H1 (cell line): Measurements from ENCODE around the gene DISC1. TPM values are rescaled to one million over a fixed set of nuclear protein-coding genes. Genes with fewer than 3 reads are reported as not detected.

Experiments used
- CTCF ChIA-PET: fragments of 300-600 bp; sonication (Branson Sonifier 250); formaldehyde crosslinking; loops from one replicate; lab custom pipeline; 2021; ENCODE audit not compliant: partially characterized antibody; lab: Charles Lee
- POLR2A ChIA-PET: fragments of 300-600 bp; sonication (Branson Sonifier 250); formaldehyde crosslinking; loops from one replicate; lab custom pipeline; 2021; ENCODE audit warnings: inconsistent platforms; ENCODE audit not compliant: partially characterized antibody; lab: Charles Lee
- DNase-seq, 2 experiments: peaks; one replicate each; pipeline versions ENCODE4 v3.0.0 to v3.0.0-alpha.2; 2010 to 2022; ENCODE audit warnings: low spot score in 2 of 2, low read depth in 1 of 2, mixed read lengths in 1 of 2
- FAIRE-seq: peaks from 2 replicates; lab custom pipeline; 2011; peaks lifted over from hg19 to GRCh38; lab: Jason Lieb, UNC
- H2AFZ ChIP-seq: 2 replicates; pipeline ENCODE4 v1.8.1; 2012; ENCODE audit warnings: low read length, inconsistent platforms
- H2AK5ac ChIP-seq: 2 replicates; pipeline ENCODE4 v1.6.1; 2013; ENCODE audit warnings: low read depth, low read length
- H2BK120ac ChIP-seq: replicated peaks from 2 replicates; pipeline ENCODE3; 2013; ENCODE audit warnings: low read depth, low read length, inconsistent platforms
- H2BK12ac ChIP-seq: 2 replicates; pipeline ENCODE4 v1.6.1; 2013; ENCODE audit warnings: low read depth, low read length
- H2BK15ac ChIP-seq: 2 replicates; pipeline ENCODE4 v1.6.1; 2013; ENCODE audit warnings: low read length
- H2BK20ac ChIP-seq: 2 replicates; pipeline ENCODE4 v1.6.1; 2013; ENCODE audit warnings: low read length
- H2BK5ac ChIP-seq: 2 replicates; pipeline ENCODE4 v1.6.1; 2013; ENCODE audit warnings: low read depth, low read length
- H3K14ac ChIP-seq: 2 replicates; pipeline ENCODE4 v1.6.1; 2013; ENCODE audit warnings: inconsistent platforms; ENCODE audit not compliant: insufficient read length
- H3K18ac ChIP-seq: 2 replicates; pipeline ENCODE4 v1.6.1; 2013; ENCODE audit warnings: low read length; ENCODE audit errors: extremely low read depth
- H3K23ac ChIP-seq: 2 replicates; pipeline ENCODE4 v1.6.1; 2013; ENCODE audit warnings: inconsistent platforms; ENCODE audit not compliant: insufficient read length
- H3K23me2 ChIP-seq: 2 replicates; pipeline ENCODE4 v1.6.1; 2013; ENCODE audit warnings: low read depth, low read length
- H3K27ac ChIP-seq: 2 replicates; pipeline ENCODE4 v1.6.1; 2011; ENCODE audit warnings: low read depth, low read length, inconsistent platforms
- H3K27me3 ChIP-seq, 4 experiments: replicated peaks in 1 of 4; 1 replicate in 1 of 4; 2 replicates in 3 of 4; pipeline versions ENCODE4 v1.6.1 to v1.8.1; 2011 to 2013; ENCODE audit warnings: low read length in 3 of 4, mild to moderate bottlenecking in 3 of 4, inconsistent platforms in 2 of 4, mixed read lengths in 2 of 4, moderate library complexity in 1 of 4; ENCODE audit not compliant: control insufficient read depth in 3 of 4, insufficient read depth in 3 of 4; ENCODE audit errors: extremely low read depth in 1 of 4
- H3K36me3 ChIP-seq, 4 experiments: 2 replicates each; pipeline versions ENCODE4 v1.6.1 to v1.8.1; 2011 to 2013; ENCODE audit warnings: mild to moderate bottlenecking in 4 of 4, low read length in 3 of 4, moderate library complexity in 2 of 4, control low read depth in 1 of 4, inconsistent platforms in 1 of 4; ENCODE audit not compliant: insufficient read depth in 4 of 4, control insufficient read depth in 2 of 4
- H3K4ac ChIP-seq: replicated peaks from 2 replicates; pipeline ENCODE3; 2013; ENCODE audit warnings: low read length, low read depth, mixed read lengths, inconsistent platforms; ENCODE audit not compliant: insufficient read length
- H3K4me1 ChIP-seq, 4 experiments: replicated peaks in 1 of 4; 1 replicate in 1 of 4; 2 replicates in 3 of 4; pipeline versions ENCODE4 v1.6.1 to v1.8.1; 2011 to 2013; ENCODE audit warnings: low read length in 3 of 4, inconsistent platforms in 2 of 4, mixed read lengths in 1 of 4; ENCODE audit not compliant: insufficient read depth in 4 of 4, control insufficient read depth in 3 of 4
- H3K4me2 ChIP-seq, 2 experiments: 2 replicates each; pipeline versions ENCODE4 v1.6.1 to v1.8.1; 2011 to 2013; ENCODE audit warnings: low read depth in 2 of 2, low read length in 2 of 2, control low read depth in 1 of 2, inconsistent platforms in 1 of 2, mild to moderate bottlenecking in 1 of 2; ENCODE audit not compliant: insufficient read depth in 1 of 2
- H3K4me3 ChIP-seq, 4 experiments: fragments of 200-600, 300-600 bp in 1 of 4; sonication (generic), shearing (Covaris generic), sonication (Bioruptor Twin) in 1 of 4; 2 replicates each; pipeline versions ENCODE4 v1.5.1 to v1.8.1; 2011 to 2016; ENCODE audit warnings: low read length in 4 of 4, low read depth in 3 of 4, control low read depth in 2 of 4, inconsistent platforms in 2 of 4, mild to moderate bottlenecking in 2 of 4, mixed read lengths in 1 of 4, moderate library complexity in 1 of 4; ENCODE audit not compliant: insufficient read depth in 2 of 4; ENCODE audit errors: extremely low read depth in 1 of 4
- H3K56ac ChIP-seq: replicated peaks from 2 replicates; pipeline ENCODE3; 2013; ENCODE audit warnings: low read depth, mild to moderate bottlenecking, mixed read lengths, low read length, inconsistent platforms; ENCODE audit not compliant: insufficient read length
- H3K79me1 ChIP-seq: 2 replicates; pipeline ENCODE4 v1.6.1; 2013; ENCODE audit warnings: low read depth, low read length, control low read depth
- H3K79me2 ChIP-seq, 2 experiments: 2 replicates each; pipeline versions ENCODE4 v1.6.1 to v1.8.1; 2012 to 2013; ENCODE audit warnings: low read length in 2 of 2, mild to moderate bottlenecking in 2 of 2, inconsistent platforms in 1 of 2; ENCODE audit not compliant: insufficient read depth in 2 of 2, control insufficient read depth in 1 of 2
- H3K9ac ChIP-seq, 4 experiments: replicated peaks in 1 of 4; 1 replicate in 1 of 4; 2 replicates in 3 of 4; pipeline versions ENCODE4 v1.6.1 to v1.8.1; 2011 to 2013; ENCODE audit warnings: low read depth in 3 of 4, low read length in 3 of 4, control low read depth in 2 of 4, mild to moderate bottlenecking in 2 of 4, moderate library complexity in 2 of 4, inconsistent platforms in 1 of 4; ENCODE audit errors: extremely low read depth in 1 of 4
- H3K9me3 ChIP-seq, 2 experiments: 2 replicates each; pipeline versions ENCODE4 v1.6.1 to v1.8.1; 2012 to 2013; ENCODE audit warnings: mild to moderate bottlenecking in 2 of 2, moderate library complexity in 2 of 2, control low read depth in 1 of 2, inconsistent platforms in 1 of 2, low read depth in 1 of 2, low read length in 1 of 2, mixed read lengths in 1 of 2; ENCODE audit not compliant: insufficient read depth in 2 of 2
- H4K20me1 ChIP-seq, 2 experiments: replicated peaks in 1 of 2; 2 replicates each; pipeline versions ENCODE3 to v1.8.1; 2011 to 2013; ENCODE audit warnings: inconsistent platforms in 2 of 2, low read length in 2 of 2, mild to moderate bottlenecking in 1 of 2; ENCODE audit not compliant: insufficient read depth in 2 of 2, control insufficient read depth in 1 of 2
- H4K5ac ChIP-seq: 2 replicates; pipeline ENCODE4 v1.6.1; 2013; ENCODE audit warnings: low read length, low read depth, mixed read lengths, inconsistent platforms; ENCODE audit not compliant: insufficient read length
- H4K8ac ChIP-seq: 2 replicates; pipeline ENCODE4 v1.8.0; 2013; ENCODE audit warnings: mild to moderate bottlenecking, moderate library complexity, low read length, inconsistent platforms; ENCODE audit not compliant: insufficient read depth; ENCODE audit errors: extremely low read depth
- H4K91ac ChIP-seq: replicated peaks from 2 replicates; pipeline ENCODE3; 2013; ENCODE audit warnings: low read length, mixed read lengths, inconsistent platforms; ENCODE audit not compliant: insufficient read length
- BRCA1 ChIP-seq: IDR thresholded peaks from 2 replicates; pipeline ENCODE4 v1.6.1; 2012; ENCODE audit warnings: low read depth, low read length, improper control_type of control experiment
- CHD1 ChIP-seq: IDR thresholded peaks from 2 replicates; pipeline ENCODE4 v1.6.1; 2012; ENCODE audit warnings: low read depth, low read length, improper control_type of control experiment
- CTBP2 ChIP-seq: IDR thresholded peaks from 2 replicates; pipeline ENCODE4 v1.7.0; 2011; ENCODE audit warnings: borderline replicate concordance, mild to moderate bottlenecking, moderate library complexity, mixed read lengths, low read length; ENCODE audit not compliant: insufficient read depth, insufficient read length
- EZH2 ChIP-seq: fragments of 200-600 bp; sonication (generic); IDR thresholded peaks from 2 replicates; pipeline ENCODE4 v1.7.1; 2012; ENCODE audit warnings: low read depth, mild to moderate bottlenecking, moderate library complexity, low read length, inconsistent platforms; ENCODE audit not compliant: severe bottlenecking
- FOSL1 ChIP-seq: IDR thresholded peaks from 2 replicates; pipeline ENCODE4 v1.6.1; 2011; ENCODE audit warnings: mild to moderate bottlenecking, low read depth, low read length, moderate library complexity; ENCODE audit not compliant: insufficient read depth
- GTF2F1 ChIP-seq: IDR thresholded peaks from 2 replicates; pipeline ENCODE4 v1.6.1; 2012; ENCODE audit warnings: low read depth, low read length, improper control_type of control experiment, borderline replicate concordance
- HDAC2 ChIP-seq, 2 experiments: fragments of 300-600 bp in 1 of 2; sonication (generic) in 1 of 2; IDR thresholded peaks; 2 replicates each; pipeline ENCODE4 v1.6.1; 2011 to 2012; ENCODE audit warnings: low read depth in 2 of 2, low read length in 2 of 2, mild to moderate bottlenecking in 2 of 2, moderate library complexity in 2 of 2, borderline replicate concordance in 1 of 2, inconsistent platforms in 1 of 2
- JUND ChIP-seq: IDR thresholded peaks from 2 replicates; pipeline ENCODE4 v1.6.1; 2011; ENCODE audit warnings: mild to moderate bottlenecking, improper control_type of control experiment, low read length
- KDM4A ChIP-seq: IDR thresholded peaks from one replicate; pipeline ENCODE4 v1.7.1; 2012; ENCODE audit warnings: low read depth, mild to moderate bottlenecking, moderate library complexity, low read length, inconsistent platforms; ENCODE audit not compliant: severe bottlenecking
- NANOG ChIP-seq: IDR thresholded peaks from 2 replicates; pipeline ENCODE4 v1.6.1; 2011; ENCODE audit warnings: low read length, low read depth, mild to moderate bottlenecking, inconsistent platforms; ENCODE audit not compliant: insufficient read depth, poor library complexity, severe bottlenecking
- POLR2A ChIP-seq, 2 experiments: IDR thresholded peaks; 1 replicate in 1 of 2; 2 replicates in 1 of 2; pipeline ENCODE4 v1.6.1; 2011; ENCODE audit warnings: low read depth in 2 of 2, low read length in 2 of 2, mild to moderate bottlenecking in 2 of 2; ENCODE audit errors: control extremely low read depth in 1 of 2
- POU5F1 ChIP-seq: IDR thresholded peaks from 2 replicates; pipeline ENCODE4 v1.6.1; 2011; ENCODE audit warnings: low read depth, mild to moderate bottlenecking, low read length, moderate library complexity
- RNF2 ChIP-seq: fragments of 200-900, 300-1000 bp; sonication (generic); IDR thresholded peaks from 2 replicates; pipeline ENCODE4 v1.7.1; 2016; ENCODE audit warnings: borderline replicate concordance, low read depth, mild to moderate bottlenecking, antibody characterized with exemption, low read length; ENCODE audit not compliant: poor library complexity, severe bottlenecking; ENCODE audit errors: missing control alignments
- WGBS, 2 experiments: shearing (Covaris generic) in 1 of 2; methylation state at CpG; one replicate each; pipeline versions ENCODE4 v1.1.6 to v1.1.7; 2013 to 2015; ENCODE audit warnings: low lambda C conversion rate in 2 of 2, mixed read lengths in 2 of 2, inconsistent platforms in 1 of 2, low coverage in 1 of 2, missing lambda C conversion rate in 1 of 2; ENCODE audit not compliant: insufficient replicate concordance in 2 of 2, insufficient coverage in 1 of 2, insufficient read length in 1 of 2; ENCODE audit errors: extremely low coverage in 1 of 2, missing lambda C conversion rate in 1 of 2; 5-methylcytosine and 5-hydroxymethylcytosine counted together
- polyA plus RNA-seq, 7 experiments: library from polyadenylated mRNA; depleted of rRNA in 3 of 7; stranded (reverse) in 5 of 7; unstranded in 2 of 7; fragments of >200 nt in 5 of 7; fragments of 200-250 nt in 2 of 7; gene quantifications; 1 replicate in 5 of 7; 2 replicates in 1 of 7; 4 replicates in 1 of 7; pipeline versions ENCODE4 v1.2.1 to v1.2.3, GENCODE V29; 2011 to 2013; ENCODE audit warnings: missing spikeins in 2 of 7, mixed read lengths in 2 of 7
- total RNA-seq: library from RNA; stranded (reverse); fragmentation: NEBNext Ultra II Directional; extraction: Animal tissue kit (Norgen Biotek cat#: 25700); gene quantifications from 2 replicates; pipeline ENCODE4 v1.2.1, GENCODE V29; 2021

DISC1 gene
- total and polyA plus RNA-seq, 2 of the 8 experiments (the other 6 are each of a cell fraction or from before 2014, with no cell fraction given): 1.1 to 3.5 TPM

DNA sequence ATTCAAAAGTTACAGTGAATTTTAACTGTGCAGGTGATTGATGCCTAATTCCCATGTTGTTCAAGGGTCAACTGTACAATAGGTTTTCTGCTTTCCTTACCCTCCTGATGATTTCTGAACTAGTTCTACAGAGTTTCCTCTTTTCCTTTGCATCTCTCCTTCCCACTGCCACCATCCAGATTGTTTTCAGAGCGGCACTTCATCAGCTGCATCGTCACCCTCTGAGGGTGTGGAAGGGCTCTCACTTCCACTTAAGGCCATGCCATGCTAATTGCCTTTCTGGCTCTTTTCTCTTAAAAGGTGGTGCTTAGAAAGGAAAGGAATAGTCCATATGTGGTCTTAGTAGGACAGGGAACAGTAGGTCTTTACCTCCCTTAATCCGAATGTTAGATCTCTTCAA lies 39.1 kb downstream of the DISC1 start:
- Histone ChIP-seq H3K18ac (no peak overlapping the region), H4K5ac (no peak overlapping the region), H3K79me1 (no peaks in the 10 kb centered on the region), H3K4me3 (no peak overlapping the region), H3K27ac (no peak overlapping the region), H2BK120ac (no peak overlapping the region), H2AK5ac (no peak overlapping the region), H3K36me3 (no peaks in the 10 kb centered on the region; a peak in 1 of 8 replicates), H3K9ac (no peak overlapping the region), H2BK5ac (no peak overlapping the region), H4K20me1 (no peaks in the 10 kb centered on the region), H3K4me2 (no peak overlapping the region), H4K91ac (no peak overlapping the region), H3K27me3 (no peaks in the 10 kb centered on the region), H2BK12ac (no peak overlapping the region), H3K23ac (no peak overlapping the region), H3K9me3 (no peaks in the 10 kb centered on the region; a peak in 1 of 4 replicates), H3K14ac (no peak overlapping the region), H2BK15ac (no peak overlapping the region), H3K4ac (no peak overlapping the region), H4K8ac (no peak overlapping the region), H3K56ac (no peak overlapping the region), H3K79me2 (no peaks in the 10 kb centered on the region)
- no peak for DNase-seq
- FAIRE-seq: no peak
- CTCF ChIA-PET: interaction anchor here (1.2 to 1.7 kb wide), 2 partner anchors 8 to 91 kb away, joined by 3 to 4 read pairs; no protein-coding TSS in a partner anchor
- TF ChIP-seq POLR2A (IDR thresholded peaks at IDR 0.05; ENCODE audit: control extremely low read depth in 1 of 2, low read depth in 2 of 2, low read length in 2 of 2): no peak
- TF ChIP-seq POU5F1: no peak
- TF ChIP-seq CHD1: no peak
- no peak for TF ChIP-seq GTF2F1
- no peak for TF ChIP-seq JUND
- TF ChIP-seq KDM4A: no peak
- no peak for TF ChIP-seq BRCA1
- no peak for TF ChIP-seq EZH2
- no peak for TF ChIP-seq FOSL1
- TF ChIP-seq HDAC2 (IDR thresholded peaks at IDR 0.05; ENCODE audit: borderline replicate concordance in 1 of 2, low read depth in 2 of 2, low read length in 2 of 2): no peak
- TF ChIP-seq RNF2: no peak
- no peak for TF ChIP-seq CTBP2
- no peak for TF ChIP-seq NANOG
- TF ChIP-seq, all 59 proteins: peak for 0
- H3K23me2 ChIP-seq: no peaks in the 10 kb centered on the region; the same call in 1 of the 2 replicates
- no peak overlapping the region for H2BK20ac ChIP-seq
- H2AFZ ChIP-seq: no peak overlapping the region
- WGBS, 2 experiments: 90% methylated on average over 3 of the region's 3 CpGs; no CpG with 5 or more reads in 1 of the 2 experiments
- POLR2A ChIA-PET: no interaction called here
- H3K4me1 ChIP-seq: peaks cover 0 to 4% (median under 1%) of the 10 kb centered on the region in 4 experiments; a peak in 3 of 7 replicates
